NCI-H524 treated with DMSO at 0.1 percent for 48 hours (cell line): Measurements from ENCODE around the gene KLK12.
"Not testable (repeated sequence)": the region's sequence is repeated elsewhere in the genome, so short reads cannot be mapped to it uniquely, and the experiment has no call there.

Source experiments
- DNase-seq: peaks from one replicate; lab custom pipeline; 2025; lab: John Stamatoyannopoulos, UW

Gene KLK12

DNA sequence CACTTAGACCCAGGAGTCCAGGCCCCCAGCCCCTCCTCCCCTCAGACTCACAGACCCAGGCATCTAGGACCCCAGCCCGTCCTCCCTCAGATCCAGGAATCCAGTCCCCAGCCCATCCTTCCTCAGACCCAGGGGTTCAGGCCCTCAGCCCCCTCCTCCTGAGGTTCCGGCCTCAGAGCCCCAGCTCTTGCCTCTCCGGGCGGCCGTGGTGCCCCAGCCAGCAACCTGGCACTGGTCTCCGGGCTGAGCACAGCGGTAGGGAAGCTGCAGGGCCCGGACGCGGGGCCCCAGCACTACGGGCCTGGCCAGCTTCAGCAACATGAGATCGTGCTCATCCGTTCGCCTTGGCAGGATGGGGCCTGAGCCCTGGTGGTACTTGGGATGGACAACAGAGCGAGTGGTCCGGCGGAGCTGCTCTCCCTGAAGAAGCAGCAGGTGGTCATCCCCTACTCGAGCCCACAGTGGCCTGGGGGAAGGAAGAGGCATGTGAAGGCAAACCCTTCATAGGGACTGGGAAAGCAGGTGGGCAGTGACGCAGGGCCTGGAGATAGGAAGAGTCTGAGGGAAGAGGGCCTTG, 19.0 kb downstream of the KLK12 start:
- no peak for DNase-seq

DNA sequence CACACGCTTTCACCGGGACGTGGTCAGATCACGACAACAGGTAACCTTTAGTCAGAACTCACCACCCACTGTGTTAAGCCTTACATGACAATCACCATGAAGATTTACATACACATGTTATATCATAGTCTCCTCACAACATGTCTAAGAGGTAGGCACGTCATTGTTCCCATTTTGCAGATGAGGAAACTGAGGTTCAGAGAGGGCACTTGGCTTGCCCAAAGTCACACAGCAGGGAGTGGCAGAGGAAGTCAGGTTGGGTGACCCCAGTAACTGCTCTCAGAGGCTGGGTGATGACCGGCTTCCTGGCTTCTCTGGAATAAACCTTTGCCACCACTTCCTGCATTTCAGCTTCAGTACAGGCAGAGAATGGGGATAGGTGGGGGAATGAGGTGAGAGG, 20.6 kb downstream of the KLK12 start:
- no peak for DNase-seq

DNA sequence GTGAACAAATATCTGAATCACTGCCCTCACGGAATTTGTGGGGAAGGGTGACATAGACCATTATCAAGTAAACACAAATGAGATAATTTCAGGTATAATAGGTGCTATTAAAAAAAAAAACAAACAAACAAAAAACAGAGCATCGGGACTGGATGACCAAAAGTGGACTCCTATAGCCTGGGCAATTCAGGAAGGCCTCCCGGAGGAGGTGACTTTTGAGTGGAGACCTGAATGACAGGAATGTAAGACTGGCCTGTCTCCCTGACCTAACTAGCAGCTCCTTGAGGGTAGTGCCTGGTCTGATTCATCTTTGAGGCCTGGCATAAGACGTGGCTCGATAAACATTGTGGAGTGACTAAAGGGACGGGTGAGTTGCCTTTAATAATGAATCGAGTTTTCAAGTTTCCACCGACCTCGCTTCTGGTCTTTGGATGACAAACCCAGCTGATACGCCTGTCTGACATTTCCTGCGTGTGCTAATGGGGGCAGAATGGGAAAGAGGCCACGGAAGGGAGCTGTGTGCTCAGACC, 22.1 kb downstream of the KLK12 start:
- DNase-seq, result no peak

DNA sequence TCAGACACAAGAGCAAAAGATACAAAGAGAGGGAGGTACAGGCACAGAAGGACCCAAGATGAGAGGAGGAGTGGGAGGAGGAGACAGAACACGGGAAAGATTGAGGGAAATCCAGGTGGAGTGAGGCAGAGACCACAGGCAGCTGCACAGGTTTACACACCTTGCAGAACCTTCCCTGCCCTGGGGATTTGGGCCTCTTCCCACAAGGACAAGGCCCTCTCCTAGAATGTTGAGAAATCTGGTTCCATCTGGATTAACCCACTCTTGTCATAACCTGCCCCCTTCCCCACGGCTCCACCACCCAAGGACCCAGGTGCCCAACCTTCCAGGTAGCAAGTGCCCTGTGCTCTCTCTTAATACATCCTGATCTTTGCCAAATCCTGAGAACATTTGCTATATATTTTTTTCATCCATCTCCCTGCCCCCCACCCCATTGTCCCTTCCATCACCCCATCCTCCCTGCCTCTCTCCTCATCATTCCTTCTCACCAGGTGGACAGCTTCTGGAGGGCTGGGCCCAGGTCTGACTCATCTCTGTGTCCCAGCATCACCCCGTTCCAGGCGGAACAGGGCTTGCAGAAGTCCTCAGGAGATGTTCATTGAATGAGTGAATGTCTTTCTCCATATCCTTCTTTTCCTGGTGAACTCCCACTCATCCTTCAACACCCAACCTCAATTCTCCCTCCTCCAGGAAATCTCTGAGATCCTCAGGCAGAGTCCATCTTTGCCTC, 24.6 kb downstream of the KLK12 start:
- DNase-seq, result no peak

DNA sequence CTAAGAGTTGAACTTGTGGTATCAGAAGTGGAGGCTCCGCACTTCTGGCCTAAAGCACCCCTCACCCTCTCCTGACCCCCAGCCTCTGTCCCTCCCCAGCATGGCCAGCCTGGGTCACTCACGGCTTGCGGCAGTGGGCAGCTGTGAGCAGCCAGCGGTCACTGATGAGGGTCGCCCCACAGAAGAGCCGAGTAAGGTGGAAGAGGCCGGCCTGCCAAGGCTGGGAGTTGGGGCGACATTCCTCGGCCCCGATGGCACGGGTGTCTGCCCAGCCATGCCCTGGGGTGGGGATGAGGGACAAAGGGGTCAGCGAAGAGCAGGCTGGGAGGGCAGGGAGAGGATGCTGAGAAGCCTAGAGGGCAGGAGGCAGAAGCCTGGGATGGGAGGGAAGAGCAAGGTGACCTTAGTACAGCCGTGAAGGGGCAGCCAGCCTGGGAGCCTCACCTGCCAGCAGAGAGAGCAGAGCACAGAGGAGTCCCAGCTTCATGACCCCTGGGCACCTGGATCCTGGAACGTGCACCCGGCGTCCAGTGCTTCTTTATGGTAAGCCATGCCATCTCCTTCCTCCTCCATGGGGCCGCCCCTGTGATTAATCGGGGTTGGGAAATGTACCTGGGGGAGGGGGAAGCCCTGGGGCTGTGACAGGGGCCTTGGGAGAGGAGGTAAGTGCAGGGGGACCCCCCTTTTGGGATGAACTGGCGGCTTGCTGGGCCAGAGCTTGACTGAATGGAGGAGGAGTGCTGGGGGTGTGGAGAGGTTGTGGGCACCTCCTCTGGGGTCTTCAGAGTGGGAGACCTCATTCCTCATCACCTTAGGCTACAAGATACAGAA, 25.5 kb downstream of the KLK12 start:
- DNase-seq, result no peak

DNA sequence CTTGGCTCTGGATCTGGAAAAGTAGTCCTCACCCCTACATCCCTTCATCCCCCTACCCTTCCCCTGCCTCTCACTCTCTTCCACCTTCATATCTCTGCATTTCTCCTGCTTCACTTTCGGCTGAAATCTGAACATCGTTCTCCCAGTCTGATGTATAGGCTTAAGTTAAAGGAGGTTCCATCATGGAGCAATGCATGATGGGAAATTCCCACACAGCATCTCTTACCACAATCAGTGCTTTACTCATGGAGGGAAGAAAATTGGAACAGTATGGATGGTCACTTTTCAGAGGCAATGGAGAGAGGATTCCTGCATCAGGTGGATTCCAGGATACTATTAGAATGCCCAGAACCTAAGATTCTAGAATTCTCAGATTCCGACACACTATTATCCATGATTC, 27.3 kb downstream of the KLK12 start:
- DNase-seq, result no peak

DNA sequence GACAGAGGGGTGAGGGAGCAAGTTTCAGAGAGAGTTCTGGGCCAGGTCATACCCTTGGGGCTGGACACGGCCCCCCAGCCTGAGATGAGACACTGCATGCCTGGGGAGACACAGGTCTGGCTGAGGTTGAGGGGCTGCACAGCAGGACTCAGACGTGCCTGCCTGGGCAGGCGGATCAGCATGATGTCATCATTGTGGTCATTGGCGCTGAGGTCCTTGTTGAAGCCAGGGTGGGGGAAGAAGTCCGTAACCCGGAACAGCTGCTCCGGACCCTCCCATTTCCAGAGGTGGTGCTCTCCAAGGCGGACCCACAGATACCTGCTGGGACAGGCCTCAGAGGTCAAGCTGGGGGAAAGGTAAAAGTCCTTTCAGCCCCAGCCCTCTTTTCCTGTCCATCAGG, 28.4 kb downstream of the KLK12 start:
- DNase-seq, result no peak

DNA sequence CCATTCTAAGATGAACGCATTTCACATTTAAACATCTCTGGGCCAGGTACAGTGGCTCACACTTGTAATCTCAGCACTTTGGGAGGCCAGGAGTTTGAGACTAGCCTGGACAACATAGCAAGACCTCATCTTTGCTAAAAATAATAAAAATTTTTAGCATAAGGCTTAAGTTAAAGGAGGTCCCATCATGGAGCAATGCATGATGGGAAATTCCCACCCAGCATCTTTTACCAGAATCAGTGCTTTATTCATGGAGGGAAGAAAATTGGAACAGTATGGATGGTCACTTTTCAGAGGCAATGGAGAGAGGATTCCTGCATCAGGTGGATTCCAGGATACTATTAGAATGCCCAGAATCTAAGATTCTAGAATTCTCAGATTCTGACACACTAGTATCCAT, 29.6 kb downstream of the KLK12 start:
- DNase-seq, result no peak

DNA sequence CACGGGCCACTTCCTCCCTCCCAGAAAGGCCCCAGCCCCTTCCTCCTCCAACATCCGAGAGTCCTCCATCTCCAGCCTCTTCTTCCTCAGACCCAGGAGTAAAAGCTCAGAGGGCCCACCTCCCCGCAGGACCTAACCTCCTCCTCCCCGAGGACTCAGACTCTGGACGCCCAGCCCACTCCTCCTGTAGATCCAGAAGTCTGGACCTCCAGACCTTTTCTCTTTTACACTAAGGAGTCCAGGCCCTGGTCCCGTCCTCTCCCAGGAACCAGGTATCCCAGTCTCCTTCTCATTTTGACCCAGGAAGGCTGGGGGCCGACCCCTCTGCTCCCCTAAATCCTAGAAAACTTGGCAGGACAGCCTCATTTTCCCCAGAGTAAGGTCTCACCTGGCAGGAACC, 31.5 kb downstream of the KLK12 start:
- DNase-seq, result no peak

DNA sequence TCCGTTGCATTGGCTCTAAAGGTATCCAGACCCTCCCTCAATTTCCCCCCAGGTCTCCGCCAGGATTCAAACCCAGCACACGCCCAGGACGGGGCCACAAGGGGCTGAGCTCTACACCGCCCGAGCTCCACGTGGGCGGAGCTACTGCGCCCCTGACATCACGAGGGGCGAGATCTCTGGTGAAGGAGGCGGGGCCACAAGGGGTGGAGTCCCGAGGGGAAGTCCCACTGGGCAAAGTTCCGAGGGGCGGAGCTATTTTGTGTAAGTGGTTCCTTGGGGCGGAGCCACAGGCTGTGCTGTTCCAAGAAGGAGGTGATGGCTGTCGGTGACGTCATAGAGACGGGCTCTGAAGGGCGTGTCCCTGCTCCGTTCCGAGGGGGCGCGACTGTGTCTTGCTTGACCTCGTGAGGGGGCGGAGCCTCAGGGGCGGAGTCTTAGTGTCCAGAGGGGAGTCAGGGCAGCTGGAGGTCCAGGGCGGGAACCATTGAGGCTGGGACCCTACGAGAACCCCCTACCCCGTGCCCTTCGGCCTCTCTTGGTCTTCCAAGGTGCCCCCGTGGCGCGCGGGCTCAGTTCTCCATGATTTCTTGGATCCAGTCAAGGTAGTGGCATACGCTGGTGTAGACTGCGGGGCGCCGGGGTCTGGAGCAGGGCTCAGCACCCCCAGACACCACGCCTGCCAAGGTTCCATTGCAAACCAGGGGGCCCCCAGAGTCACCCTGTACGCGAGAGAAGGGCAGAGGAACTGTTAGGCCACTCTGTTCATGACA, 32.1 kb downstream of the KLK12 start:
- DNase-seq, result no peak

DNA sequence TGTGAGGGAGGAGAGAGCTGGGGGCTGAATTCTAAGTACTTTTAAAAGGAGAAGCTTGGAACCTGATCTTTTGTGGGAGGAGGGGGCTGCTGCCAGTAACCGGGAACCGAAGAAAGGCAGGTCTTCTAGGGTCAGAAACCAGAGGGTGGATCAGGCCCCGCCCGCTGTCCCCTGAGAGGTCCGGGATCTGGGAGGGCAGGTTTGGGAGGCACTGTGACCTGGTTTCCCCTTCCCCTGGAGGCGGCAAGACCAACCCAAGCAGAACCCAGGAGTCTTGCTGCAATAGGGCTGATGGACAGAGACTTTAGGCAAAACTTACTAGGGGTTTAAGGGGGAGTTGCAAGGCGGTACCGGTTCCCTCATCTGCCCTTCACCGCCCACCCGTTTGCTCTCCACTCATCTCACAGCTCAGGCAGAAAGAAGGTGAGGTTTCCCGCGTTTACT, 32.7 kb downstream of the KLK12 start:
- DNase-seq, result no peak

DNA sequence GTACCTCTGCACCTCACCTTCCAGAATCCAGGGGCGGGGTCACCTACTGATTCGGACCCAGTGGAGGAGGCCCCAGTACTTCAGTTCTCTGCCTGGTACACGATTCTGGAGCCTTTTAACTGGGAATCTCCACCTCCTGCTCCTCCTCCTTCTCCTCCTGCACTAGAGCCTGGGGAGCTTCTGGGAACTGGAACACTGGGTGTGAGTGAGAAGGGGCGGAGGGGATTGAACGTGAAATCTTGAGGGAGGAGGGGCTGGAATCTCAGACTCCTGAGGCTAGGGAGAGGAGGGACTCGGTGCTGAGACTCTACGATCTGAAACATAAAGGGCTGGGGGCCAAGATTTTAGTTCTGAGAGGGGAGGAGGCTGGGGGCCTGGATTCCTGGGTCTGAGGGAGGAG, 33.3 kb downstream of the KLK12 start, which contains the start of gene KLK8:
KLK8 (minus strand) TSS at position 90 of the 400 bp plus-strand sequence. CDS start 437 bp downstream, outside the sequence.
- no peak for DNase-seq

DNA sequence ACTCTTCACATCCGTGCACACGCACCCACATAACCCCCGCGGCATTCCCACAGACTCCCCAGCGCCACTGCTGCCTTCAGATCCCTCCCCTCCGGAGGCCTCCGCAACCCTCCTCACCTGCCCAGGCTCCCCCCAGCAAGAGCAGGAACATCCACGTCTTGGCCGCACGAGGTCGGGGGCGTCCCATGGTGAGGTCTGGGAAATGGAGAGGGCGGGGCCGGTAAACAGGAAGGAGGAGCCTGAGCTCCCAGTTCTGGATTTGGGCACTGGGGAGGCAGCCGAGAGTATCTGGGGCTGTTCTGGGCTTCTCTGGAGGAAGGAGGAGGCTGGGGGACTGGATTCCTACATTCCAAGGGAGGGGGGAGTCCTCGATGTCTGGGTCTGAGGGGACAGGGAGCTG, 33.8 kb downstream of the KLK12 start:
- no peak for DNase-seq

DNA sequence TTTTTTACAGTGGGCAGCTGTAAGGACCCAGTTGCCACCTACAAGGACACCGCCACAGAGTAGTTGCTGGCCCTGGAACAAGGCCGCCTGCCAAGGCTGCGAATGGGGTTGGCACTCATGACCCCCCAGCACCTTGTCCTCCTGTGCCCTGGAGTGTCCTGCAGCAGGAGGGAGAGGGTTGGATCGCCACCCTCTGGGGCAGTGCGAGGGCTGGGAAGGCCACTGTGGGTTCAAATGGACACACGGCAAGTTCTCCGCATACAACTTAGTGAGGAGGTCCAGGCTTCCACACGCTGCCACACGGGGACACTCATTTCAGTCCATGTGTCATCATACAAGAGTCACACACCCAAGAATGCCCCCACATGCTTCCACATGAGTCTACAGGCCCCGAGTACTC, 34.4 kb downstream of the KLK12 start:
- DNase-seq, result no peak

DNA sequence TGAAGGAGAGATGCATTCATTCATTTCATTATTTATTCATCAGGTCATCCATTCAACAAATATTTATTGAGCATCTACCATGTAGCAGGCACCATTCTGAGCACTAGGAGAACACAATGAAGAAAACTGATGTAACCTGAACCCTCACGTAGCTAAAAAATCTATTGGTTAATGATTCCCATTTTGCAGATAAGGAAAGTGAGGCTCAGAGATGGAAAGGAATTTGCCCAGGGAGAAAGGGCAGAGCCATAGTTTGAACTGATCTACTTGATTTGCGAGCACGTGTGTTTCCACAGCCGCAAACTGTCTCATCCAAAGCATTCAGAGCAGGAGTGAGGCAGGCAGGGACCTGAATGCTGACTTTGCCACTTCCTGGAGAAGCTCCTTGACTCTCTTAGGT, 36.1 kb downstream of the KLK12 start:
- no peak for DNase-seq

DNA sequence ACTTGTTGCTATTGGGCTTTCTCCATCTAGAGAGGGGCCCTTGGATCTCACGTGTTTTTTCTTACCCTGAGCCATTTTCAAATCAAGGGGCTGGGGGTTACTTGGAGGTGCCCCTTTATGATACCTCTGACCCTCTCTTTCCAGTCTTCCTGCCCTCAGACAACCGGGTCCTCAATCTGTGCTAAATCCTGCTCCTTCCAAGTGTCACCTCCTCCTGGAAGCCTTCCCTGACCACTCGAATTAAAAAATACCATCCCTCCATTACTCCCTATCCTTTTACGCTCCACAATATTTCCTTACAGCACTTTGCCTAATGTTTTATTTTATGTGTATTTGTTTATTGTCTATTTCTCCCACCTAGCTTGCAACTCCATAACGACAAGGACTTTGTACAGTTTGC, 36.7 kb downstream of the KLK12 start:
- no peak for DNase-seq

DNA sequence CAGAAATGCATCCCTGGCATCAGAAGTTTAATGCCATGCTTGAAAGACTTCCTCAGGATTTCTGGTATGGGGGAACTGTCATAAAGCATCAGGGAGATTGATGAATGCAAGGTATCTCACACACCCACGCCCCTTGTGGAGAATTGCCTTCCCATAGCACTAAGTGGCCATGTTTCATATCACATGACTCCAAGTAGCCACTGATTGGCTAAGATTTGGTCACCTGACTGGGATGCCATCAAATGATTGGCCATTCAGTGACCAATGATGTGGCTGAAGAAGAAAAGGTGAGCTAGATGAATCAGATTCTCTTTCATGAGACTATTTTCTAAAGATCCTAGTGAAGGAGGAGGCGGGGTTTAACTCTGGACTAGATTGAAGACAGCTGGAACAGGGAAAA, 40.7 kb downstream of the KLK12 start:
- DNase-seq, result no peak

DNA sequence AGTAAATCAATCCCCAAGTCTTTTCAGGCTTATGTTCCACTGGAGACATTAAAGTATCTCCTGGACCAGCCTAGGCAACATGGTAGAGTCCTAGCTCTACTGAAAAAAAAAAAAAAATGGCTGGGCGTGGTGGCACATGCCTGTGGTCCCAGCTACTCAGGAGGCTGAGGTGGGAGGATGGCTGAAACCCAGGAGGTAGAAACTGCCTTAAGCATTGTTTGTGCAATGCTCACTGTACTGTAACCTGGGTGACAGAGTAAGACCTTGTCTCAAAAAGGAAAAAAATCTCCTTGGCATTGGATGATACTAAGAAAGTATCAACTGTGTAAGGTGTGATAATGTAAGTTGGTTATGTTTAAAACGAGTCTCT, 42.2 kb downstream of the KLK12 start:
- DNase-seq, result no peak

DNA sequence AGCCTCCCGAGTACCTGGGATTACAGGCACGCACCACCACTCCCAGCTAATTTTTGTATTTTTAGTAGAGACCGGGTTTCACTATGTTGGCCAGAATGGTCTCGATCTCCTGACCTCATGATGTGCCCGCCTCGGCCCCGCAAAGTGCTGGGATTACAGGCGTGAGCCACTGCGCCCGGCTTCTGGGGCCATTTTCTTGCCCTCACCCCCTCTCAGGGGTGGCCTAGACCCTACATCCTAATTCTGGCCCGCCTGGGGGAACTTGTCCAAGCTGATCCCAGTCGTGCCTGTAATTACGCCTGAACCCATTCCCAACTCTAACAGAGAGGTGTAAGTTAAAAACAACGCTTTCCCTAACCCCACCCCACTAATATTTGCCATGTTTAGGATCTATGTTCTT, 50.4 kb downstream of the KLK12 start:
- DNase-seq, result not testable (repeated sequence)

DNA sequence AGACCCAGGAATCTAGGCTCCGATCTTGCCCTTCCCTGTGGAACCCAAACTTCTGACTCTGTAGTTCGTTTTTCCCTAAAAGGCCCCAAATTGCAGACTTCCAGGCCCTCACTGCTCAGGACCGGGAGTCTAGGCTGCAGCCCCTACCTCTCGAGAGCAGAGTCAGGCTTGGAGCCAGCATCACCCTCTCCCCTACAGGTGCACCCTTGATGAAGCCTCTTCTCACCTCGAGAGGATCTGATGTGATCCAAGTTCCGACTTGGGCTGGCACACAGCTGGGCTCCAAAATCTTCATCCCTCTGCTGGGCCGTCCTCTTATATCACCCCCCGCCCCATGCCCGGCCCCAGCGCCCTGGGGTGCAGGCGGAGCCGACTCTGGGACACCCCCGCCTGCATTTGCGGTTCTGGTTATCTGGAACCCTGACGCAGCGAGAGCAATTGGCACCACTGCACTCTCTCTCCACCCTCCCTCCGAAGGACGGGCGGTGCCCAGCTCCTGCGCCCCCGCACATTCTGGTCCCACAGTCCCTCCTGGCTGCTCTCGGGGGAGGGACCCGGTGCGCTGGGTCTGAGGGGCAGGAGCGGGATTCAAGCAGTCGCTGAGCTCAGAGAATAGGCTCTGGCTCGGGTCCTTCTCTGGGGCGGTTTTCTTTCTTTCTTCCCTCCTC, 51.0 kb downstream of the KLK12 start, which contains the start of gene KLK7:
KLK7 (minus strand) TSS at position 293 of the 668 bp plus-strand sequence. CDS start 1,518 bp downstream, outside the sequence.
- no peak for DNase-seq

DNA sequence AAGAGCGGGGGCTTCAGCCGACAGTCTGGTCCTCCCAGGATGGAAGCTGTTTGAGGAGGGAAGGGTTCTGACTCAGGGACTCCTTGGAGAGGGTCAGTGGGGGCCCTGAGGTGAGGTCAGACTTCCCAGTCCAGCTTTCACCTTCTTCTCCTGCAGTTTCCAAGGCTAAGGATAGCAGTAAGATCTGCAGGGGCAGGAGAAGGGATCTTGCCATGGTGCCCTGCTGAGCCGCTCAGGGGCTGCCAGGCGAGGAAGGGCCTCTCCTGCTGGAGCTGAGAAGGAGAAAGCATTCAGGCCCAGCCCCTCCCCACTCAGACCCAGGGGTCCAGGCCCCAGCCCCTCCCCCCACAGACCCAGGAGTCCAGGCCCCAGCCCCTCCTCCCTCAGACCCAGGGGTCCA, 52.6 kb downstream of the KLK12 start:
- no peak for DNase-seq
